GM23248 (cell line): ENCODE measurements around the gene POU2AF1. TPM values are rescaled to one million over a fixed set of nuclear protein-coding genes. Genes with fewer than 3 reads are reported as not detected.

Experiments used
- DNase-seq: peaks from one replicate; pipeline ENCODE4 v3.0.0-alpha.2; 2015
- H2AFZ ChIP-seq: fragments of 200-600 bp; sonication (generic); 2 replicates; pipeline ENCODE4 v1.6.1; 2016; ENCODE audit warnings: antibody characterized with exemption
- H3F3A ChIP-seq: fragments of 200-600 bp; sonication (generic); 2 replicates; pipeline ENCODE4 v1.6.1; 2016; ENCODE audit warnings: mild to moderate bottlenecking, antibody characterized with exemption, mixed run types; ENCODE audit not compliant: insufficient read depth
- H3K27ac ChIP-seq: fragments of 200-600 bp; sonication (generic); 2 replicates; pipeline ENCODE4 v1.5.1; 2016; ENCODE audit warnings: mild to moderate bottlenecking
- H3K27me3 ChIP-seq: fragments of 200-600 bp; sonication (generic); replicated peaks from 2 replicates; pipeline ENCODE4 v1.6.1; 2016; ENCODE audit warnings: mild to moderate bottlenecking; ENCODE audit not compliant: insufficient read depth
- H3K36me3 ChIP-seq: fragments of 200-600 bp; sonication (generic); 2 replicates; pipeline ENCODE4 v1.6.1; 2016; ENCODE audit warnings: low read depth, mild to moderate bottlenecking
- H3K4me1 ChIP-seq: fragments of 200-600 bp; sonication (generic); 2 replicates; pipeline ENCODE4 v1.6.1; 2016; ENCODE audit warnings: mild to moderate bottlenecking; ENCODE audit not compliant: insufficient read depth
- H3K4me2 ChIP-seq: fragments of 200-600 bp; sonication (generic); one replicate; pipeline ENCODE4 v1.6.1; 2016; ENCODE audit warnings: mild to moderate bottlenecking; ENCODE audit not compliant: unreplicated experiment
- H3K4me3 ChIP-seq: fragments of 200-600 bp; sonication (generic); 2 replicates; pipeline ENCODE4 v1.5.1; 2016; ENCODE audit warnings: mild to moderate bottlenecking
- H3K79me2 ChIP-seq: fragments of 200-600 bp; sonication (generic); 2 replicates; pipeline ENCODE4 v1.6.1; 2016; ENCODE audit warnings: mild to moderate bottlenecking; ENCODE audit not compliant: insufficient read depth
- H3K9ac ChIP-seq: fragments of 200-600 bp; sonication (generic); 2 replicates; pipeline ENCODE4 v1.6.1; 2016; ENCODE audit warnings: mild to moderate bottlenecking
- H3K9me2 ChIP-seq: fragments of 200-600 bp; sonication (generic); 2 replicates; pipeline ENCODE4 v1.6.1; 2016; ENCODE audit warnings: mixed run types, mild to moderate bottlenecking, moderate library complexity; ENCODE audit not compliant: insufficient read depth
- H3K9me3 ChIP-seq: fragments of 200-600 bp; sonication (generic); one replicate; pipeline ENCODE4 v1.6.1; 2017; ENCODE audit warnings: low read depth
- H4K20me1 ChIP-seq: fragments of 200-600 bp; sonication (generic); 2 replicates; pipeline ENCODE4 v1.6.0; 2016; ENCODE audit not compliant: insufficient read depth
- EZH2 ChIP-seq: fragments of 200-600 bp; sonication (generic); IDR thresholded peaks from 2 replicates; pipeline ENCODE4 v1.6.1; 2018; ENCODE audit warnings: antibody characterized with exemption, mild to moderate bottlenecking; ENCODE audit not compliant: insufficient read depth, poor library complexity, severe bottlenecking
- EZH2phosphoT487 ChIP-seq: fragments of 200-600 bp; sonication (generic); IDR thresholded peaks from 2 replicates; pipeline ENCODE4 v1.6.1; 2018; ENCODE audit warnings: antibody characterized with exemption, moderate library complexity, mild to moderate bottlenecking, low read depth; ENCODE audit not compliant: insufficient read depth
- WGBS, 2 experiments: methylation state at CpG; one replicate each; pipeline ENCODE4 v1.1.6; 2015 to 2017; ENCODE audit warnings: low lambda C conversion rate in 2 of 2, low coverage in 1 of 2; ENCODE audit errors: missing lambda C conversion rate in 2 of 2; 5-methylcytosine and 5-hydroxymethylcytosine counted together
- in situ Hi-C: fragments of 300-500 bp; cut with MboI; formaldehyde crosslinking; loops from 2 replicates; pipeline ENCODE4 v1.15.0; 2020
- polyA plus RNA-seq: library from polyadenylated mRNA; unstranded; fragments of >200 nt; fragmentation: Nextera tagmentation; extraction: Ambion mirVana; gene quantifications from 2 replicates; pipeline ENCODE4 v1.2.1, GENCODE V29; 2016
- total RNA-seq: library from RNA; depleted of rRNA; stranded (reverse); fragments of >200 nt; shearing (Covaris generic); gene quantifications from 2 replicates; pipeline ENCODE4 v1.2.3, GENCODE V29; 2014

Gene POU2AF1
- total and polyA plus RNA-seq, 2 experiments from 2014 or later: 0.11 to 0.16 TPM

GRCh38 chr11:111329306-111330204 is 49.5 kb downstream of the POU2AF1 start:
- Histone ChIP-seq H3K9me3 (no peaks in the 10 kb centered on the region), H3K9ac (no peak overlapping the region), H2AFZ (no peak overlapping the region), H3K79me2 (no peaks in the 10 kb centered on the region), H3K36me3 (no peaks in the 10 kb centered on the region), H3F3A (peaks cover 5% of the 10 kb centered on the region; the same call in 1 of the 2 replicates), H3K9me2 (no peaks in the 10 kb centered on the region), H4K20me1 (no peaks in the 10 kb centered on the region), H3K4me3 (no peak overlapping the region), H3K27ac (no peak overlapping the region), H3K27me3 (no peaks in the 10 kb centered on the region), H3K4me2 (no peak overlapping the region), H3K4me1 (peaks cover 20% of the 10 kb centered on the region)
- no peak for DNase-seq
- 80 to 86% methylated on average over 7 of the region's 7 CpGs for WGBS, 2 experiments
- in situ Hi-C loops: no loop called here
- TF ChIP-seq EZH2 (no peak), EZH2phosphoT487 (no peak)

DNA sequence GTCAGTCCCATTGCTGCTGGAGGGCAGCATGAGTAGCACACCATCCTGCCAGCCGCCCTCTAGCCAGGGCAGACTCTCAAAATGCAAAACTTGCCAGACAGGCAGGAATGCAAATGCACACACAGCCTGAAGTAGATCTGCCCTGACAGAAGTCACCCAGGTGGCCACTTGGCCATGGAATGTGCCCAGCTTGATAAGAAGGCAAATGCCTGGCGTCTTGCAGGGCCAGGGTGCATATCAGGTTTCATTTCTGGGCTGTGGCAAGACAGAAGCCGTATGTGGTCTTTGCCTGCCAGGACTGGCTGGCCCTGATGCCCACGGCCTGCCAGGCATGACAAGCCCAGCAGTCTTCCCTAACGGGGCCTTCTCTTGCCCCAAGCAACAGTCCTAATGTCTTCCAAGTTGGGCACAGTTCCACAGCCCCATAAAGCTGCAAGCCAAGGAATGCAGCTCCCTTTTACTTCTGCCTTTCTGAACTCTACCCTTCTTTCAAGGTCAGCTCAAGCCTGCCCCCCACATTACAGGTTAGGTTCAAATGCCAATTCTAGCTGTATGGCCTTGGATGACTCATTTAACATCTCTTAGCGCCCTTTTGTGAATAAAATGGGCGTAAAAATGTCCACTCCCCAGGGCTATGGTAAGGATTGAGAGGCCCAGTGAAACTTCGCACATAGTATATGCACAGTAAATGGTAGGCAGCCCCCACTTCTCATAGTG is 51.0 kb downstream of the POU2AF1 start:
- H2AFZ ChIP-seq: no peak overlapping the region
- H3K4me1 ChIP-seq: peaks cover 26% of the 10 kb centered on the region
- H3K9me3 ChIP-seq: no peaks in the 10 kb centered on the region
- H3K9ac ChIP-seq: no peak overlapping the region
- H4K20me1 ChIP-seq: no peaks in the 10 kb centered on the region
- no peaks in the 10 kb centered on the region for H3K9me2 ChIP-seq
- H3F3A ChIP-seq: peaks cover 8% of the 10 kb centered on the region; the same call in 1 of the 2 replicates
- TF ChIP-seq EZH2phosphoT487 (no peak), EZH2 (no peak)
- H3K27ac ChIP-seq: no peak overlapping the region
- in situ Hi-C loops: no loop called here
- no peak overlapping the region for H3K4me3 ChIP-seq
- 56 to 59% methylated on average over 8 of the region's 8 CpGs for WGBS, 2 experiments
- no peaks in the 10 kb centered on the region for H3K79me2 ChIP-seq
- no peak for DNase-seq
- H3K36me3 ChIP-seq: no peaks in the 10 kb centered on the region
- no peaks in the 10 kb centered on the region for H3K27me3 ChIP-seq
- H3K4me2 ChIP-seq: no peak overlapping the region

DNA sequence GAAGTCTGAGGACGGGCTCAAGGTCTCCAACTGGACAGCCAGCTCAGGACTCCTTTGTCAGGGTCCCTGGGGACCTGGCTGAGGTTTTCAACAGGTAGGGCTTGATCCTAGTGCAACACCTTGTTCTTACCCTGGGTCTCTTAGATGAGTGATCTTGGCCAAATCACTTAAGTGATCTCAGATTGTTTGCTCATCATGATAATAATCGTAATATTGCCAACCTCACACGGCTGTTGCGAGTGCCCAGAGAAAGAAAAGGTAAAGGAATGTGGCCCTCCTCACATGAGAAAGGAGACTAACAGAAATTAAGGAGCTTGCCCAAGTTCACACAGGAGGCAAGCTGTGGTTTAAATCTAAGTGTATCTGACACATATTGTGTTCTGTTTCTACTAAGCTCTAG is 52.3 kb downstream of the POU2AF1 start:
- 84 to 88% methylated on average over 4 of the region's 4 CpGs for WGBS, 2 experiments
- Histone ChIP-seq H3K27me3 (peaks cover 4% of the 10 kb centered on the region), H3K79me2 (no peaks in the 10 kb centered on the region), H3K9me2 (no peaks in the 10 kb centered on the region), H3K9me3 (no peaks in the 10 kb centered on the region), H3K4me1 (peaks cover 16% of the 10 kb centered on the region), H2AFZ (no peak overlapping the region), H3K4me2 (no peak overlapping the region), H3F3A (peaks cover 5% of the 10 kb centered on the region; the same call in 1 of the 2 replicates), H3K9ac (no peak overlapping the region), H4K20me1 (no peaks in the 10 kb centered on the region), H3K27ac (no peak overlapping the region), H3K4me3 (no peak overlapping the region), H3K36me3 (no peaks in the 10 kb centered on the region)
- no peak for DNase-seq
- in situ Hi-C loops: no loop called here
- no peak for TF ChIP-seq EZH2
- TF ChIP-seq EZH2phosphoT487: no peak

- no peak for DNase-seq
- no peak overlapping the region for H2AFZ ChIP-seq
- no peaks in the 10 kb centered on the region for H3K9me2 ChIP-seq
- no peak overlapping the region for H3K4me2 ChIP-seq
- H3K27ac ChIP-seq: no peak overlapping the region
- H4K20me1 ChIP-seq: no peaks in the 10 kb centered on the region
- H3K27me3 ChIP-seq: peaks cover 5% of the 10 kb centered on the region
- H3K36me3 ChIP-seq: no peaks in the 10 kb centered on the region
- 0 out of 2 replicates have a peak, but pooled peaks cover 3% of the 10 kb centered on the region for H3F3A ChIP-seq
- in situ Hi-C loops: no loop called here
- WGBS, 2 experiments: 92% methylated on average over 5 of the region's 5 CpGs
- H3K9me3 ChIP-seq: no peaks in the 10 kb centered on the region
- TF ChIP-seq EZH2phosphoT487: no peak
- TF ChIP-seq EZH2: no peak
- no peak overlapping the region for H3K9ac ChIP-seq
- H3K4me3 ChIP-seq: no peak overlapping the region
- peaks cover 10% of the 10 kb centered on the region for H3K4me1 ChIP-seq
- H3K79me2 ChIP-seq: no peaks in the 10 kb centered on the region
Measured at GRCh38 chr11:111325259-111325658, 53.8 kb downstream of the POU2AF1 start.
